GM12892 (cell line): ENCODE results near the gene CHPT1.

Experiments
- POLR2A ChIP-seq: IDR thresholded peaks from 2 replicates; pipeline ENCODE4 v1.6.1; 2011; ENCODE audit warnings: low read depth, low read length, control low read depth
- POLR2AphosphoS5 ChIP-seq: IDR thresholded peaks from 2 replicates; pipeline ENCODE4 v1.6.1; 2011; ENCODE audit warnings: low read depth, low read length, control low read depth

DNA sequence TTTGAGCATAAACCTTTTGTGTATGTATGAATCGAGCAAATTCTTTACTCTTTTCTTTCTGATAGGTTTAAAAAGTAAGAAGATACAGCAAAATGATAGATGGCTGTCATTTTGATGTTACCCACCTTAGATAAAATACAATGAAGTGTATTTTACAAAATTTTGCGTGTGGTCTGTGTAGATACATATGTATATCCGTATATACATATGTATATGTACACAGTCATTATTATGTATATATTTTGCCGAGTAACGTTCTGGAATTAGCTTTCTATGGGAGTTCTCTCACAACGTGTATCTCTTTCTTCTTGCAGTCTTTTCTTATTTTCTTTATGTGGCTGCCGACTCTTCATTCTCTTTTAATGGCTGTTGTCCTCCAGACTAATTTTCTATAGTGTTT is 32.4 kb upstream of the CHPT1 start:
- TF ChIP-seq POLR2A, result no peak
- no peak for TF ChIP-seq POLR2AphosphoS5
